HCT116 (cell line): ENCODE results near the gene NABP1. TPM values are rescaled to one million over a fixed set of nuclear protein-coding genes. Genes with fewer than 3 reads are reported as not detected.
"Not testable (repeated sequence)": the region's sequence is repeated elsewhere in the genome, so short reads cannot be mapped to it uniquely, and the experiment has no call there.

Experiments
- ATAC-seq: fragments of 200-7000 bp; cut with Tn5 transposase; 2 replicates; pipeline ENCODE4 v1.9.1; 2020; ENCODE audit warnings: mild to moderate bottlenecking, moderate library complexity
- BruUV-seq: library from RNA; stranded (reverse); fragments of 400-500 nt; replicated peaks from 2 replicates; lab custom pipeline; 2021; lab: Mats Ljungman, UMichigan
- CTCF ChIA-PET: fragments of 300-600 bp; sonication (Branson Sonifier 250); formaldehyde crosslinking; loops from one replicate; lab custom pipeline; 2021; ENCODE audit warnings: antibody characterized with exemption; lab: Charles Lee
- POLR2A ChIA-PET: fragments of 300-600, 350-600 bp; sonication (Branson Sonifier 250); formaldehyde crosslinking; loops from one replicate; lab custom pipeline; 2021; ENCODE audit warnings: antibody characterized with exemption; lab: Charles Lee
- RAD21 ChIA-PET, 2 experiments: fragments of 300-600 bp; sonication (Branson Sonifier 250); formaldehyde crosslinking; loops; one replicate each; lab custom pipeline; 2023; ENCODE audit warnings: low total read pairs in 2 of 2; ENCODE audit not compliant: uncharacterized antibody in 2 of 2, unreplicated experiment in 2 of 2, low non-redundant PET in 1 of 2; lab: Charles Lee
- DNase-seq: peaks from one replicate; pipeline ENCODE4 v3.0.0-alpha.2; 2010; ENCODE audit warnings: low read depth, low spot score
- H2AFZ ChIP-seq: fragments of 200-600 bp; shearing (Covaris generic), sonication (generic); 2 replicates; pipeline ENCODE4 v1.6.1; 2017; ENCODE audit warnings: low read depth, mixed run types, mixed read lengths, antibody characterized with exemption, low read length; ENCODE audit not compliant: poor library complexity, severe bottlenecking
- H3K27ac ChIP-seq: 2 replicates; pipeline ENCODE4 v1.5.1; 2012; ENCODE audit warnings: low read depth, low read length
- H3K27me3 ChIP-seq: fragments of 200-600 bp; sonication (generic); 2 replicates; pipeline ENCODE4 v1.6.1; 2016; ENCODE audit warnings: mixed run types, low read length, mixed read lengths; ENCODE audit not compliant: insufficient read depth
- H3K36me3 ChIP-seq, 2 experiments: fragments of 200-500 bp in 1 of 2; fragments of 200-600 bp in 1 of 2; sonication (Bioruptor generic) in 1 of 2; sonication (generic) in 1 of 2; 2 replicates each; pipeline versions ENCODE4 v1.5.1 to v1.6.1; 2014 to 2016; ENCODE audit warnings: low read length in 2 of 2, inconsistent platforms in 1 of 2, mixed read lengths in 1 of 2, mixed run types in 1 of 2; ENCODE audit not compliant: insufficient read depth in 2 of 2, control insufficient read depth in 1 of 2
- H3K4me1 ChIP-seq, 2 experiments: fragments of 200-600 bp in 1 of 2; sonication (generic) in 1 of 2; 2 replicates each; pipeline versions ENCODE4 v1.5.1 to v1.6.1; 2012 to 2017; ENCODE audit warnings: low read length in 2 of 2, inconsistent platforms in 1 of 2, mild to moderate bottlenecking in 1 of 2, mixed read lengths in 1 of 2, mixed run types in 1 of 2, moderate library complexity in 1 of 2; ENCODE audit not compliant: insufficient read depth in 2 of 2, control insufficient read depth in 1 of 2
- H3K4me2 ChIP-seq: fragments of 200-600 bp; sonication (generic); 2 replicates; pipeline ENCODE4 v1.6.1; 2017; ENCODE audit warnings: mixed run types, low read length, mixed read lengths
- H3K4me3 ChIP-seq, 2 experiments: fragments of 200-600 bp in 1 of 2; sonication (generic) in 1 of 2; replicated peaks in 1 of 2; 2 replicates each; pipeline ENCODE4 v1.5.1; 2011 to 2016; ENCODE audit warnings: low read length in 2 of 2, control low read depth in 1 of 2, low read depth in 1 of 2, mild to moderate bottlenecking in 1 of 2, mixed read lengths in 1 of 2, mixed run types in 1 of 2
- H3K79me2 ChIP-seq: fragments of 200-600 bp; sonication (generic); 2 replicates; pipeline ENCODE4 v1.6.1; 2017; ENCODE audit warnings: mild to moderate bottlenecking, mixed run types, low read length, moderate library complexity, mixed read lengths; ENCODE audit not compliant: insufficient read depth
- H3K9ac ChIP-seq: fragments of 200-600 bp; sonication (generic); 2 replicates; pipeline ENCODE4 v1.6.1; 2016; ENCODE audit warnings: low read length, mixed read lengths
- H3K9me2 ChIP-seq: fragments of 200-600 bp; sonication (generic), shearing (Covaris generic); 2 replicates; pipeline ENCODE4 v1.6.1; 2017; ENCODE audit warnings: mixed run types, mild to moderate bottlenecking, moderate library complexity; ENCODE audit not compliant: insufficient read depth
- H3K9me3 ChIP-seq, 2 experiments: fragments of 200-500 bp in 1 of 2; fragments of 200-600 bp in 1 of 2; sonication (Bioruptor generic) in 1 of 2; sonication (generic) in 1 of 2; 2 replicates each; pipeline ENCODE4 v1.6.1; 2014 to 2017; ENCODE audit warnings: low read length in 2 of 2, mixed read lengths in 2 of 2, inconsistent platforms in 1 of 2, low read depth in 1 of 2, mild to moderate bottlenecking in 1 of 2, mixed run types in 1 of 2, moderate library complexity in 1 of 2; ENCODE audit not compliant: control insufficient read depth in 1 of 2, insufficient read depth in 1 of 2
- H4K20me1 ChIP-seq: fragments of 200-600 bp; sonication (generic), shearing (Covaris generic); 2 replicates; pipeline ENCODE4 v1.6.1; 2017; ENCODE audit warnings: mixed run types, mild to moderate bottlenecking, moderate library complexity; ENCODE audit not compliant: insufficient read depth
- EGR1 ChIP-seq: IDR thresholded peaks from 2 replicates; pipeline ENCODE4 v1.6.1; 2012; ENCODE audit warnings: low read depth
- FOSL1 ChIP-seq: IDR thresholded peaks from 2 replicates; pipeline ENCODE4 v1.6.1; 2012; ENCODE audit warnings: low read depth
- JUND ChIP-seq: IDR thresholded peaks from 2 replicates; pipeline ENCODE4 v1.6.1; 2012
- POLR2A ChIP-seq: IDR thresholded peaks from 2 replicates; pipeline ENCODE4 v1.7.0; 2011; ENCODE audit warnings: borderline replicate concordance; ENCODE audit not compliant: insufficient read depth, insufficient read length; ENCODE audit errors: extremely low read depth
- RAD21 ChIP-seq: IDR thresholded peaks from 2 replicates; pipeline ENCODE4 v1.6.1; 2012; ENCODE audit warnings: low read depth, mild to moderate bottlenecking
- SIN3A ChIP-seq: IDR thresholded peaks from 2 replicates; pipeline ENCODE4 v1.6.1; 2012; ENCODE audit warnings: low read depth
- SRF ChIP-seq: IDR thresholded peaks from 2 replicates; pipeline ENCODE4 v1.6.1; 2012; ENCODE audit warnings: low read depth
- TCF7L2 ChIP-seq: IDR thresholded peaks from 2 replicates; pipeline ENCODE4 v1.7.0; 2011; ENCODE audit warnings: borderline replicate concordance, inconsistent platforms; ENCODE audit not compliant: insufficient read depth, insufficient read length; ENCODE audit errors: extremely low read depth
- YY1 ChIP-seq: IDR thresholded peaks from 2 replicates; pipeline ENCODE4 v1.6.1; 2011; ENCODE audit warnings: low read length, low read depth, moderate library complexity, mild to moderate bottlenecking; ENCODE audit not compliant: insufficient replicate concordance; ENCODE audit errors: extremely low read depth
- intact Hi-C: fragments of 100-400 bp; cut with micrococcal nuclease; formaldehyde crosslinking; loops from 2 replicates; pipeline ENCODE4 v1.10.0; 2022
- total RNA-seq: library from RNA; stranded (reverse); gene quantifications from one replicate; pipeline ENCODE4 v1.2.1, GENCODE V29; 2021; ENCODE audit not compliant: unreplicated experiment
- TF ChIP-seq, protein P1 (sequence below), 3 experiments: fragments of 200-600 bp in 1 of 3; sonication (generic) in 1 of 3; IDR thresholded peaks in 2 of 3; conservative IDR thresholded peaks in 1 of 3; 2 replicates each; pipeline ENCODE4 v1.5.1; 2012 to 2017; ENCODE audit warnings: low read depth in 2 of 3, low read length in 2 of 3, antibody characterized with exemption in 1 of 3, borderline replicate concordance in 1 of 3, control low read depth in 1 of 3, mild to moderate bottlenecking in 1 of 3, mixed read lengths in 1 of 3, mixed run types in 1 of 3, moderate library complexity in 1 of 3; ENCODE audit not compliant: insufficient read depth in 1 of 3
- TF ChIP-seq, protein P2 (sequence below): IDR thresholded peaks from 2 replicates; pipeline ENCODE4 v1.6.1; 2012; ENCODE audit warnings: low read depth
- TF ChIP-seq, protein P3 (sequence below): IDR thresholded peaks from 2 replicates; pipeline ENCODE4 v1.6.1; 2012

Gene NABP1
- total RNA-seq, 1 experiment from 2014 or later: 39.3 TPM

DNA sequence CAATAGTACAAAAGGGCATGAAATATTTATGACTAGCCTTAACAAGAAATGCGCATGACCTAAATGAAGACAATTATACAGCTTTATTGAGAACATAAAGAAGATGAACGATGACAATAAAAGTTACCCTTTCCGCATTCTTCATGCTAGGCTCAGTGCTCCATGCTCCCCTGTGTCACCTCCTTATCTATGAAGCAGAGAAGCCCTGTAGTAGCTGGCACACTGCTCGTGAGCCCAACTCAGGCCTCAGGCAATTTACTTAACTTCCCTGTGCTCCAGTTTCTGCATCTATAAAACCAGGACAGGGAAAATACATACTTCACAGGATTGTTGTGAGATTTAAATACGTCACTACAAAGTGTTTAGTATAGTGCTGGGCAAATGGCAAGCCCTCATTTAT is 34.5 kb upstream of the NABP1 start:
- H3K4me3 ChIP-seq: no peak overlapping the region
- ChIA-PET POLR2A (no interaction called here), CTCF (no interaction called here)
- TF ChIP-seq FOSL1 (no peak), RAD21 (no peak), TCF7L2 (no peak), JUND (no peak), SIN3A (no peak), EGR1 (no peak), YY1 (no peak), SRF (no peak), POLR2A (no peak)
- TF ChIP-seq, protein P1, sequence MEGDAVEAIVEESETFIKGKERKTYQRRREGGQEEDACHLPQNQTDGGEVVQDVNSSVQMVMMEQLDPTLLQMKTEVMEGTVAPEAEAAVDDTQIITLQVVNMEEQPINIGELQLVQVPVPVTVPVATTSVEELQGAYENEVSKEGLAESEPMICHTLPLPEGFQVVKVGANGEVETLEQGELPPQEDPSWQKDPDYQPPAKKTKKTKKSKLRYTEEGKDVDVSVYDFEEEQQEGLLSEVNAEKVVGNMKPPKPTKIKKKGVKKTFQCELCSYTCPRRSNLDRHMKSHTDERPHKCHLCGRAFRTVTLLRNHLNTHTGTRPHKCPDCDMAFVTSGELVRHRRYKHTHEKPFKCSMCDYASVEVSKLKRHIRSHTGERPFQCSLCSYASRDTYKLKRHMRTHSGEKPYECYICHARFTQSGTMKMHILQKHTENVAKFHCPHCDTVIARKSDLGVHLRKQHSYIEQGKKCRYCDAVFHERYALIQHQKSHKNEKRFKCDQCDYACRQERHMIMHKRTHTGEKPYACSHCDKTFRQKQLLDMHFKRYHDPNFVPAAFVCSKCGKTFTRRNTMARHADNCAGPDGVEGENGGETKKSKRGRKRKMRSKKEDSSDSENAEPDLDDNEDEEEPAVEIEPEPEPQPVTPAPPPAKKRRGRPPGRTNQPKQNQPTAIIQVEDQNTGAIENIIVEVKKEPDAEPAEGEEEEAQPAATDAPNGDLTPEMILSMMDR (IDR thresholded peaks at IDR 0.05 in 2 of 3, conservative IDR thresholded peaks at IDR 0.05 in 1 of 3; ENCODE audit: borderline replicate concordance in 1 of 3, insufficient read depth in 1 of 3, low read depth in 2 of 3, low read length in 2 of 3): no peak
- TF ChIP-seq, protein P2, sequence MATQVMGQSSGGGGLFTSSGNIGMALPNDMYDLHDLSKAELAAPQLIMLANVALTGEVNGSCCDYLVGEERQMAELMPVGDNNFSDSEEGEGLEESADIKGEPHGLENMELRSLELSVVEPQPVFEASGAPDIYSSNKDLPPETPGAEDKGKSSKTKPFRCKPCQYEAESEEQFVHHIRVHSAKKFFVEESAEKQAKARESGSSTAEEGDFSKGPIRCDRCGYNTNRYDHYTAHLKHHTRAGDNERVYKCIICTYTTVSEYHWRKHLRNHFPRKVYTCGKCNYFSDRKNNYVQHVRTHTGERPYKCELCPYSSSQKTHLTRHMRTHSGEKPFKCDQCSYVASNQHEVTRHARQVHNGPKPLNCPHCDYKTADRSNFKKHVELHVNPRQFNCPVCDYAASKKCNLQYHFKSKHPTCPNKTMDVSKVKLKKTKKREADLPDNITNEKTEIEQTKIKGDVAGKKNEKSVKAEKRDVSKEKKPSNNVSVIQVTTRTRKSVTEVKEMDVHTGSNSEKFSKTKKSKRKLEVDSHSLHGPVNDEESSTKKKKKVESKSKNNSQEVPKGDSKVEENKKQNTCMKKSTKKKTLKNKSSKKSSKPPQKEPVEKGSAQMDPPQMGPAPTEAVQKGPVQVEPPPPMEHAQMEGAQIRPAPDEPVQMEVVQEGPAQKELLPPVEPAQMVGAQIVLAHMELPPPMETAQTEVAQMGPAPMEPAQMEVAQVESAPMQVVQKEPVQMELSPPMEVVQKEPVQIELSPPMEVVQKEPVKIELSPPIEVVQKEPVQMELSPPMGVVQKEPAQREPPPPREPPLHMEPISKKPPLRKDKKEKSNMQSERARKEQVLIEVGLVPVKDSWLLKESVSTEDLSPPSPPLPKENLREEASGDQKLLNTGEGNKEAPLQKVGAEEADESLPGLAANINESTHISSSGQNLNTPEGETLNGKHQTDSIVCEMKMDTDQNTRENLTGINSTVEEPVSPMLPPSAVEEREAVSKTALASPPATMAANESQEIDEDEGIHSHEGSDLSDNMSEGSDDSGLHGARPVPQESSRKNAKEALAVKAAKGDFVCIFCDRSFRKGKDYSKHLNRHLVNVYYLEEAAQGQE: no peak
- TF ChIP-seq, protein P3, sequence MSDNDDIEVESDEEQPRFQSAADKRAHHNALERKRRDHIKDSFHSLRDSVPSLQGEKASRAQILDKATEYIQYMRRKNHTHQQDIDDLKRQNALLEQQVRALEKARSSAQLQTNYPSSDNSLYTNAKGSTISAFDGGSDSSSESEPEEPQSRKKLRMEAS: no peak
- TF ChIP-seq, all 23 proteins: peak for 0
- H3K27me3 ChIP-seq: no peaks in the 10 kb centered on the region
- no peaks in the 10 kb centered on the region for H4K20me1 ChIP-seq
- ATAC-seq: no peak
- H3K9me3 ChIP-seq: no peaks in the 10 kb centered on the region
- no peak overlapping the region for H2AFZ ChIP-seq
- no peak overlapping the region for H3K9ac ChIP-seq
- no peaks in the 10 kb centered on the region for H3K9me2 ChIP-seq
- H3K79me2 ChIP-seq: no peaks in the 10 kb centered on the region
- peaks cover under 1 to 9% of the 10 kb centered on the region in 2 experiments for H3K4me1 ChIP-seq
- H3K27ac ChIP-seq: no peak overlapping the region
- RAD21 ChIA-PET: no interaction called here
- BruUV-seq: no TSS peak
- no peaks in the 10 kb centered on the region for H3K36me3 ChIP-seq
- intact Hi-C loops: no loop called here
- no peak for DNase-seq
- no peak overlapping the region for H3K4me2 ChIP-seq

DNA sequence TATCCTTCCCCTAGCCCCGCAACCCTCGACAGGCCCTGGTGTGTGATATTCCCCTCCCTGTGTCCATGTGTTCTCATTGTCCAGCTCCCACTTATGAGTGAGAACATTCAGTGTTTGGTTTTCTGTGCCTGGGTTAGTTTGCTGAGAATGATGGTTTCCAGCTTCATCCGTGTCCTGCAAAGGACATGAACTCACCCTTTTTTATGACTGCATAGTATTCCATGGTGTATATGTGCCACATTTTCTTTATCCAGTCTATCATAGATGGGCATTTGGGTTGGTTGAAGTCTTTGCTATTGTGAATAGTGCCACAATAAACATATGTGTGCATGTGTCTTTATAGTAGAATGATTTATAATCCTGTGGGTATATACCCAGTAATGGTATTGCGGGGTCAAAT is 33.3 kb upstream of the NABP1 start:
- H3K9me3 ChIP-seq, H3K36me3 ChIP-seq, H3K4me3 ChIP-seq, H3K27ac ChIP-seq, H3K9ac ChIP-seq, H3K79me2 ChIP-seq, H2AFZ ChIP-seq, H4K20me1 ChIP-seq, H3K4me2 ChIP-seq, intact Hi-C loops, DNase-seq, CTCF ChIA-PET, RAD21 ChIA-PET, BruUV-seq, H3K4me1 ChIP-seq, H3K9me2 ChIP-seq, ATAC-seq, POLR2A ChIA-PET, H3K27me3 ChIP-seq: not testable (repeated sequence)
